ENCODE measurements around the gene TPD52L1.

Gene TPD52L1

GRCh38 chr6:125246566-125246965, 93.0 kb downstream of the TPD52L1 start:
- DNase-seq, result no peak

- DNase-seq, result no peak
These were observed 94.6 kb downstream of the TPD52L1 start for GRCh38 chr6:125248136-125248535.

GRCh38 chr6:125250511-125250910, 96.9 kb downstream of the TPD52L1 start:
- no peak for DNase-seq

GRCh38 chr6:125251516-125252220, 98.1 kb downstream of the TPD52L1 start:
- peak; percentile 7 for DNase-seq

GRCh38 chr6:125252891-125253290, 99.3 kb downstream of the TPD52L1 start:
- peak; percentile 42 for DNase-seq

GRCh38 chr6:125253881-125254280, 100.3 kb downstream of the TPD52L1 start:
- no peak for DNase-seq

- DNase-seq, result no peak
These were observed 100.7 kb downstream of the TPD52L1 start for GRCh38 chr6:125254321-125254720.

GRCh38 chr6:125255201-125255600, 101.6 kb downstream of the TPD52L1 start:
- DNase-seq, result peak; percentile 18

GRCh38 chr6:125257351-125257750, 103.8 kb downstream of the TPD52L1 start:
- DNase-seq, result no peak

- no peak for DNase-seq
These were observed 105.2 kb downstream of the TPD52L1 start for GRCh38 chr6:125258651-125259353.

- no peak for DNase-seq
These were observed 105.8 kb downstream of the TPD52L1 start for GRCh38 chr6:125259354-125259736.

GRCh38 chr6:125262016-125263013, 108.7 kb downstream of the TPD52L1 start:
- DNase-seq, result no peak

- no peak for DNase-seq
These were observed 110.9 kb downstream of the TPD52L1 start for GRCh38 chr6:125264476-125264875.

- no peak for DNase-seq
These were observed 114.4 kb downstream of the TPD52L1 start for GRCh38 chr6:125267806-125268523.

- DNase-seq, result no peak
These were observed 115.2 kb downstream of the TPD52L1 start for GRCh38 chr6:125268765-125269164.

GRCh38 chr6:125269328-125269985, 115.9 kb downstream of the TPD52L1 start:
- DNase-seq, result no peak

- DNase-seq, result no peak
These were observed 116.8 kb downstream of the TPD52L1 start for GRCh38 chr6:125270380-125270779.

GRCh38 chr6:125271486-125272159, 118.0 kb downstream of the TPD52L1 start:
- no peak for DNase-seq

- no peak for DNase-seq
These were observed 119.7 kb downstream of the TPD52L1 start for GRCh38 chr6:125273251-125273650.

GRCh38 chr6:125273965-125274364, 120.4 kb downstream of the TPD52L1 start:
- no peak for DNase-seq

- no peak for DNase-seq
These were observed 121.4 kb downstream of the TPD52L1 start for GRCh38 chr6:125274935-125275334.

Measured in kidney glomerular epithelial cell (primary cell).